HCT116 (cell line): ENCODE data around the gene RAC2. TPM values are rescaled to one million over a fixed set of nuclear protein-coding genes. Genes with fewer than 3 reads are reported as not detected.

Source experiments
- ATAC-seq: fragments of 200-7000 bp; cut with Tn5 transposase; 2 replicates; pipeline ENCODE4 v1.9.1; 2020; ENCODE audit warnings: mild to moderate bottlenecking, moderate library complexity
- BruUV-seq: library from RNA; stranded (reverse); fragments of 400-500 nt; replicated peaks from 2 replicates; lab custom pipeline; 2021; lab: Mats Ljungman, UMichigan
- CTCF ChIA-PET: fragments of 300-600 bp; sonication (Branson Sonifier 250); formaldehyde crosslinking; loops from one replicate; lab custom pipeline; 2021; ENCODE audit warnings: antibody characterized with exemption; lab: Charles Lee
- POLR2A ChIA-PET: fragments of 300-600, 350-600 bp; sonication (Branson Sonifier 250); formaldehyde crosslinking; loops from one replicate; lab custom pipeline; 2021; ENCODE audit warnings: antibody characterized with exemption; lab: Charles Lee
- RAD21 ChIA-PET, 2 experiments: fragments of 300-600 bp; sonication (Branson Sonifier 250); formaldehyde crosslinking; loops; one replicate each; lab custom pipeline; 2023; ENCODE audit warnings: low total read pairs in 2 of 2; ENCODE audit not compliant: uncharacterized antibody in 2 of 2, unreplicated experiment in 2 of 2, low non-redundant PET in 1 of 2; lab: Charles Lee
- DNase-seq: peaks from one replicate; pipeline ENCODE4 v3.0.0-alpha.2; 2010; ENCODE audit warnings: low read depth, low spot score
- H2AFZ ChIP-seq: fragments of 200-600 bp; shearing (Covaris generic), sonication (generic); 2 replicates; pipeline ENCODE4 v1.6.1; 2017; ENCODE audit warnings: low read depth, mixed run types, mixed read lengths, antibody characterized with exemption, low read length; ENCODE audit not compliant: poor library complexity, severe bottlenecking
- H3K27ac ChIP-seq: 2 replicates; pipeline ENCODE4 v1.5.1; 2012; ENCODE audit warnings: low read depth, low read length
- H3K27me3 ChIP-seq: fragments of 200-600 bp; sonication (generic); 2 replicates; pipeline ENCODE4 v1.6.1; 2016; ENCODE audit warnings: mixed run types, low read length, mixed read lengths; ENCODE audit not compliant: insufficient read depth
- H3K36me3 ChIP-seq, 2 experiments: fragments of 200-500 bp in 1 of 2; fragments of 200-600 bp in 1 of 2; sonication (Bioruptor generic) in 1 of 2; sonication (generic) in 1 of 2; 2 replicates each; pipeline versions ENCODE4 v1.5.1 to v1.6.1; 2014 to 2016; ENCODE audit warnings: low read length in 2 of 2, inconsistent platforms in 1 of 2, mixed read lengths in 1 of 2, mixed run types in 1 of 2; ENCODE audit not compliant: insufficient read depth in 2 of 2, control insufficient read depth in 1 of 2
- H3K4me1 ChIP-seq, 2 experiments: fragments of 200-600 bp in 1 of 2; sonication (generic) in 1 of 2; 2 replicates each; pipeline versions ENCODE4 v1.5.1 to v1.6.1; 2012 to 2017; ENCODE audit warnings: low read length in 2 of 2, inconsistent platforms in 1 of 2, mild to moderate bottlenecking in 1 of 2, mixed read lengths in 1 of 2, mixed run types in 1 of 2, moderate library complexity in 1 of 2; ENCODE audit not compliant: insufficient read depth in 2 of 2, control insufficient read depth in 1 of 2
- H3K4me2 ChIP-seq: fragments of 200-600 bp; sonication (generic); 2 replicates; pipeline ENCODE4 v1.6.1; 2017; ENCODE audit warnings: mixed run types, low read length, mixed read lengths
- H3K4me3 ChIP-seq, 2 experiments: fragments of 200-600 bp in 1 of 2; sonication (generic) in 1 of 2; replicated peaks in 1 of 2; 2 replicates each; pipeline ENCODE4 v1.5.1; 2011 to 2016; ENCODE audit warnings: low read length in 2 of 2, control low read depth in 1 of 2, low read depth in 1 of 2, mild to moderate bottlenecking in 1 of 2, mixed read lengths in 1 of 2, mixed run types in 1 of 2
- H3K79me2 ChIP-seq: fragments of 200-600 bp; sonication (generic); 2 replicates; pipeline ENCODE4 v1.6.1; 2017; ENCODE audit warnings: mild to moderate bottlenecking, mixed run types, low read length, moderate library complexity, mixed read lengths; ENCODE audit not compliant: insufficient read depth
- H3K9ac ChIP-seq: fragments of 200-600 bp; sonication (generic); 2 replicates; pipeline ENCODE4 v1.6.1; 2016; ENCODE audit warnings: low read length, mixed read lengths
- H3K9me2 ChIP-seq: fragments of 200-600 bp; sonication (generic), shearing (Covaris generic); 2 replicates; pipeline ENCODE4 v1.6.1; 2017; ENCODE audit warnings: mixed run types, mild to moderate bottlenecking, moderate library complexity; ENCODE audit not compliant: insufficient read depth
- H3K9me3 ChIP-seq, 2 experiments: fragments of 200-500 bp in 1 of 2; fragments of 200-600 bp in 1 of 2; sonication (Bioruptor generic) in 1 of 2; sonication (generic) in 1 of 2; 2 replicates each; pipeline ENCODE4 v1.6.1; 2014 to 2017; ENCODE audit warnings: low read length in 2 of 2, mixed read lengths in 2 of 2, inconsistent platforms in 1 of 2, low read depth in 1 of 2, mild to moderate bottlenecking in 1 of 2, mixed run types in 1 of 2, moderate library complexity in 1 of 2; ENCODE audit not compliant: control insufficient read depth in 1 of 2, insufficient read depth in 1 of 2
- H4K20me1 ChIP-seq: fragments of 200-600 bp; sonication (generic), shearing (Covaris generic); 2 replicates; pipeline ENCODE4 v1.6.1; 2017; ENCODE audit warnings: mixed run types, mild to moderate bottlenecking, moderate library complexity; ENCODE audit not compliant: insufficient read depth
- ATF3 ChIP-seq: IDR thresholded peaks from 2 replicates; pipeline ENCODE4 v1.6.1; 2012
- CBX3 ChIP-seq: IDR thresholded peaks from 2 replicates; pipeline ENCODE4 v1.6.1; 2012; ENCODE audit warnings: low read depth
- CEBPB ChIP-seq: IDR thresholded peaks from 2 replicates; pipeline ENCODE4 v1.6.1; 2012; ENCODE audit warnings: low read depth
- CTCF ChIP-seq, 3 experiments: fragments of 200-600 bp in 1 of 3; sonication (generic) in 1 of 3; IDR thresholded peaks in 2 of 3; conservative IDR thresholded peaks in 1 of 3; 2 replicates each; pipeline ENCODE4 v1.5.1; 2012 to 2017; ENCODE audit warnings: low read depth in 2 of 3, low read length in 2 of 3, antibody characterized with exemption in 1 of 3, borderline replicate concordance in 1 of 3, control low read depth in 1 of 3, mild to moderate bottlenecking in 1 of 3, mixed read lengths in 1 of 3, mixed run types in 1 of 3, moderate library complexity in 1 of 3; ENCODE audit not compliant: insufficient read depth in 1 of 3
- EGR1 ChIP-seq: IDR thresholded peaks from 2 replicates; pipeline ENCODE4 v1.6.1; 2012; ENCODE audit warnings: low read depth
- EZH2 ChIP-seq: fragments of 200-600 bp; sonication (generic); IDR thresholded peaks from 2 replicates; pipeline ENCODE4 v1.6.1; 2017; ENCODE audit warnings: antibody characterized with exemption, mixed run types
- EZH2phosphoT487 ChIP-seq: fragments of 200-600 bp; IDR thresholded peaks from 2 replicates; pipeline ENCODE4 v1.6.1; 2018; ENCODE audit warnings: antibody characterized with exemption, borderline replicate concordance
- FOSL1 ChIP-seq: IDR thresholded peaks from 2 replicates; pipeline ENCODE4 v1.6.1; 2012; ENCODE audit warnings: low read depth
- JUND ChIP-seq: IDR thresholded peaks from 2 replicates; pipeline ENCODE4 v1.6.1; 2012
- MAX ChIP-seq: IDR thresholded peaks from 2 replicates; pipeline ENCODE4 v1.6.1; 2012
- POLR2A ChIP-seq: IDR thresholded peaks from 2 replicates; pipeline ENCODE4 v1.7.0; 2011; ENCODE audit warnings: borderline replicate concordance; ENCODE audit not compliant: insufficient read depth, insufficient read length; ENCODE audit errors: extremely low read depth
- POLR2AphosphoS5 ChIP-seq: IDR thresholded peaks from 2 replicates; pipeline ENCODE4 v1.6.1; 2011; ENCODE audit warnings: mild to moderate bottlenecking, low read depth, low read length, moderate library complexity
- REST ChIP-seq: IDR thresholded peaks from 2 replicates; pipeline ENCODE4 v1.6.1; 2012; ENCODE audit warnings: low read depth
- TCF7L2 ChIP-seq: IDR thresholded peaks from 2 replicates; pipeline ENCODE4 v1.7.0; 2011; ENCODE audit warnings: borderline replicate concordance, inconsistent platforms; ENCODE audit not compliant: insufficient read depth, insufficient read length; ENCODE audit errors: extremely low read depth
- YY1 ChIP-seq: IDR thresholded peaks from 2 replicates; pipeline ENCODE4 v1.6.1; 2011; ENCODE audit warnings: low read length, low read depth, moderate library complexity, mild to moderate bottlenecking; ENCODE audit not compliant: insufficient replicate concordance; ENCODE audit errors: extremely low read depth
- ZNF274 ChIP-seq: fragments of 200-500 bp; sonication (Bioruptor generic); IDR thresholded peaks from 2 replicates; pipeline ENCODE4 v1.6.1; 2014; ENCODE audit warnings: mild to moderate bottlenecking, low read depth, low read length, inconsistent platforms
- intact Hi-C: fragments of 100-400 bp; cut with micrococcal nuclease; formaldehyde crosslinking; loops from 2 replicates; pipeline ENCODE4 v1.10.0; 2022
- total RNA-seq: library from RNA; stranded (reverse); gene quantifications from one replicate; pipeline ENCODE4 v1.2.1, GENCODE V29; 2021; ENCODE audit not compliant: unreplicated experiment

The RAC2 gene
- total RNA-seq, 1 experiment from 2014 or later = 62.0 TPM

- Histone ChIP-seq H3K4me2 (no peak overlapping the region), H3K27ac (no peak overlapping the region), H4K20me1 (no peaks in the 10 kb centered on the region), H3K36me3 (no peaks in the 10 kb centered on the region), H3K4me1 (peaks cover 24 to 41% of the 10 kb centered on the region in 2 experiments), H3K4me3 (no peak overlapping the region), H3K9ac (no peak overlapping the region), H3K9me2 (no peaks in the 10 kb centered on the region), H3K27me3 (no peaks in the 10 kb centered on the region), H2AFZ (no peak overlapping the region), H3K9me3 (no peaks in the 10 kb centered on the region), H3K79me2 (no peaks in the 10 kb centered on the region)
- ChIA-PET RAD21 (no interaction called here), CTCF (interaction anchor here (0.9 kb wide), 1 partner anchor 29 kb away, joined by 3 read pairs; no protein-coding TSS in a partner anchor), POLR2A (no interaction called here)
- BruUV-seq = no TSS peak
- ATAC-seq (no peak), DNase-seq (no peak)
- intact Hi-C loops = no loop called here
- TF ChIP-seq CTCF (IDR thresholded peaks at IDR 0.05 in 2 of 3, conservative IDR thresholded peaks at IDR 0.05 in 1 of 3; ENCODE audit: borderline replicate concordance in 1 of 3, insufficient read depth in 1 of 3, low read depth in 2 of 3, low read length in 2 of 3) (no peak), CEBPB (no peak), MAX (no peak), POLR2AphosphoS5 (no peak), FOSL1 (no peak), ATF3 (no peak), JUND (no peak), CBX3 (no peak), EGR1 (no peak), ZNF274 (no peak), EZH2phosphoT487 (no peak), POLR2A (no peak), EZH2 (no peak), REST (no peak), TCF7L2 (no peak), YY1 (no peak)
These were observed 12.5 kb downstream of the RAC2 start for GRCh38 chr22:37231406-37232139.
